SK-N-SH (cell line): ENCODE results near the gene GPR15. TPM values are rescaled to one million over a fixed set of nuclear protein-coding genes. Genes with fewer than 3 reads are reported as not detected.

Experiments used
- CTCF ChIA-PET: fragments of 300-600, 350-600 bp; formaldehyde crosslinking; extraction: SDS; loops from one replicate; lab custom pipeline; 2021; lab: Yijun Ruan, JAX
- POLR2A ChIA-PET: fragments of 350-600 bp; sonication (Branson Sonifier 250); formaldehyde crosslinking; extraction: SDS; loops from one replicate; lab custom pipeline; 2020; ENCODE audit warnings: antibody characterized with exemption, inconsistent platforms; lab: Yijun Ruan, JAX
- DNase-seq: peaks from one replicate; pipeline ENCODE4 v3.0.0; 2012
- H2AFZ ChIP-seq: fragments of 200-600 bp; sonication (generic); 2 replicates; pipeline ENCODE4 v1.8.1; 2016; ENCODE audit warnings: antibody characterized with exemption, mild to moderate bottlenecking, low read depth
- H3F3A ChIP-seq: fragments of 200-600 bp; sonication (generic); replicated peaks from 2 replicates; pipeline ENCODE3; 2016; ENCODE audit warnings: antibody characterized with exemption, mild to moderate bottlenecking; ENCODE audit not compliant: insufficient read depth
- H3K27ac ChIP-seq, 2 experiments: fragments of 200-500 bp in 1 of 2; fragments of 200-600 bp in 1 of 2; sonication (Bioruptor generic) in 1 of 2; sonication (generic), shearing (Covaris generic) in 1 of 2; 2 replicates each; pipeline versions ENCODE4 v1.5.1 to v1.6.1; 2014 to 2016; ENCODE audit warnings: low read depth in 2 of 2, inconsistent platforms in 1 of 2, low read length in 1 of 2, mild to moderate bottlenecking in 1 of 2, mixed read lengths in 1 of 2
- H3K27me3 ChIP-seq: fragments of 200-600 bp; sonication (generic), shearing (Covaris generic); 2 replicates; pipeline ENCODE4 v1.6.1; 2016; ENCODE audit warnings: mixed run types; ENCODE audit not compliant: insufficient read depth
- H3K36me3 ChIP-seq, 2 experiments: fragments of 200-500 bp in 1 of 2; fragments of 200-600 bp in 1 of 2; sonication (Bioruptor generic) in 1 of 2; sonication (generic) in 1 of 2; replicated peaks in 1 of 2; 2 replicates each; pipeline versions ENCODE3 to v1.5.1; 2014 to 2016; ENCODE audit warnings: low read length in 1 of 2, mild to moderate bottlenecking in 1 of 2; ENCODE audit not compliant: insufficient read depth in 2 of 2, control insufficient read depth in 1 of 2
- H3K4me1 ChIP-seq, 2 experiments: fragments of 200-500 bp in 1 of 2; fragments of 200-600 bp in 1 of 2; sonication (Bioruptor generic) in 1 of 2; sonication (generic), shearing (Covaris generic) in 1 of 2; 2 replicates each; pipeline versions ENCODE4 v1.5.1 to v1.6.1; 2014 to 2016; ENCODE audit warnings: low read depth in 1 of 2, low read length in 1 of 2, mixed run types in 1 of 2; ENCODE audit not compliant: insufficient read depth in 2 of 2, control insufficient read depth in 1 of 2
- H3K4me2 ChIP-seq: fragments of 200-600 bp; sonication (generic), shearing (Covaris generic); 2 replicates; pipeline ENCODE4 v1.6.1; 2017; ENCODE audit warnings: mixed run types
- H3K4me3 ChIP-seq, 2 experiments: fragments of 200-500 bp in 1 of 2; fragments of 200-600 bp in 1 of 2; sonication (Bioruptor generic) in 1 of 2; sonication (generic), shearing (Covaris generic) in 1 of 2; 2 replicates each; pipeline versions ENCODE4 v1.5.1 to v1.8.1; 2014 to 2016; ENCODE audit warnings: low read depth in 2 of 2, inconsistent platforms in 1 of 2, low read length in 1 of 2, mild to moderate bottlenecking in 1 of 2, mixed read lengths in 1 of 2, moderate library complexity in 1 of 2
- H3K79me2 ChIP-seq: fragments of 200-600 bp; sonication (generic); 2 replicates; pipeline ENCODE4 v1.8.1; 2017; ENCODE audit warnings: mild to moderate bottlenecking; ENCODE audit not compliant: insufficient read depth
- H3K9ac ChIP-seq: fragments of 200-600 bp; sonication (generic); 2 replicates; pipeline ENCODE4 v1.6.1; 2017; ENCODE audit warnings: mixed run types
- H3K9me2 ChIP-seq: fragments of 200-600 bp; sonication (generic); 2 replicates; pipeline ENCODE4 v1.6.1; 2017; ENCODE audit warnings: mixed run types
- H3K9me3 ChIP-seq: fragments of 200-600 bp; sonication (generic); 2 replicates; pipeline ENCODE4 v1.6.1; 2017; ENCODE audit warnings: mixed run types, mild to moderate bottlenecking, moderate library complexity
- H4K20me1 ChIP-seq: fragments of 200-600 bp; sonication (generic); 2 replicates; pipeline ENCODE4 v1.6.1; 2017; ENCODE audit warnings: mild to moderate bottlenecking, mixed run types; ENCODE audit not compliant: insufficient read depth
- EP300 ChIP-seq, 2 experiments: IDR thresholded peaks; 2 replicates each; pipeline versions ENCODE4 v1.4.0 to v1.6.1; 2012; ENCODE audit warnings: borderline replicate concordance in 1 of 2, low read depth in 1 of 2, low read length in 1 of 2
- GABPA ChIP-seq: IDR thresholded peaks from 2 replicates; pipeline ENCODE4 v1.4.0; 2012; ENCODE audit warnings: low read depth, mild to moderate bottlenecking
- JUND ChIP-seq: IDR thresholded peaks from 2 replicates; pipeline ENCODE4 v1.4.0; 2012
- MAX ChIP-seq: IDR thresholded peaks from 2 replicates; pipeline ENCODE4 v1.4.0; 2012; ENCODE audit warnings: low read depth
- MEF2A ChIP-seq: IDR thresholded peaks from 2 replicates; pipeline ENCODE4 v1.4.0; 2012; ENCODE audit warnings: low read depth, borderline replicate concordance
- RCOR1 ChIP-seq: fragments of 150-350 bp; IDR thresholded peaks from 2 replicates; pipeline ENCODE4 v1.6.1; 2017; ENCODE audit warnings: antibody characterized with exemption, low read length
- RXRA ChIP-seq: IDR thresholded peaks from 2 replicates; pipeline ENCODE4 v1.4.0; 2012; ENCODE audit warnings: low read depth, mild to moderate bottlenecking, borderline replicate concordance
- SIN3A ChIP-seq: IDR thresholded peaks from 2 replicates; pipeline ENCODE4 v1.6.1; 2012; ENCODE audit warnings: low read depth, mild to moderate bottlenecking, low read length, moderate library complexity, borderline replicate concordance
- SMC3 ChIP-seq: IDR thresholded peaks from 2 replicates; pipeline ENCODE4 v1.6.1; 2012; ENCODE audit warnings: low read depth, low read length, improper control_type of control experiment
- WGBS: methylation state at CpG from one replicate; pipeline ENCODE4 v1.1.6; 2017; ENCODE audit warnings: low lambda C conversion rate; 5-methylcytosine and 5-hydroxymethylcytosine counted together
- polyA plus RNA-seq, 3 experiments: library from polyadenylated mRNA; depleted of rRNA; stranded (reverse); fragments of >200 nt; gene quantifications; 2 replicates each; pipeline ENCODE4 v1.2.3, GENCODE V29; 2012
- TF ChIP-seq, protein P1 (sequence below): fragments of 150-350 bp; IDR thresholded peaks from 2 replicates; pipeline ENCODE4 v1.6.1; 2016; ENCODE audit warnings: mild to moderate bottlenecking, low read depth, low read length

GPR15 gene
- polyA plus RNA-seq, 1 of the 3 experiments (the other 2 are of a cell fraction): not detected

DNA sequence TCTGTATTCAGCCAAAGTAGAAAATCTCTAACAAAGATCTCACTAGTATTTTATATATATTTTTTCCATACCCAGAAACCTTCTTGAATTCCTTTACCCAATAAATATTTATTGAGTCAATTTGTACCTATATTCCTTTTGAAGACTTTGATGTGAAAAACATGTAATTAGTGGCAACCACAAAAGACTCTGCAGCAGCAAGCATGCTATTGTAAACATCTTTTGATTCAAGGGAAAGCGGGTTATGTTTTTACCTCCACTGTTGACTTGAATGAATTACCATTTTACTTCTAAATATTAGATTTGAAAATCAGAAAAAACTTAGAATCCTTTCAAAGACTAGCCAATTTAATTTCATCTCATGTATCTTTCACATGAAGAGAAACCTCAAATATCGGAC is 2.4 kb downstream of the GPR15 start (continued):
- TF ChIP-seq, protein P1, sequence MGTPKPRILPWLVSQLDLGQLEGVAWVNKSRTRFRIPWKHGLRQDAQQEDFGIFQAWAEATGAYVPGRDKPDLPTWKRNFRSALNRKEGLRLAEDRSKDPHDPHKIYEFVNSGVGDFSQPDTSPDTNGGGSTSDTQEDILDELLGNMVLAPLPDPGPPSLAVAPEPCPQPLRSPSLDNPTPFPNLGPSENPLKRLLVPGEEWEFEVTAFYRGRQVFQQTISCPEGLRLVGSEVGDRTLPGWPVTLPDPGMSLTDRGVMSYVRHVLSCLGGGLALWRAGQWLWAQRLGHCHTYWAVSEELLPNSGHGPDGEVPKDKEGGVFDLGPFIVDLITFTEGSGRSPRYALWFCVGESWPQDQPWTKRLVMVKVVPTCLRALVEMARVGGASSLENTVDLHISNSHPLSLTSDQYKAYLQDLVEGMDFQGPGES: no peak
- TF ChIP-seq MAX: no peak
- TF ChIP-seq RXRA: no peak
- TF ChIP-seq GABPA: no peak
- TF ChIP-seq JUND: no peak
- no peak for TF ChIP-seq MEF2A

DNA sequence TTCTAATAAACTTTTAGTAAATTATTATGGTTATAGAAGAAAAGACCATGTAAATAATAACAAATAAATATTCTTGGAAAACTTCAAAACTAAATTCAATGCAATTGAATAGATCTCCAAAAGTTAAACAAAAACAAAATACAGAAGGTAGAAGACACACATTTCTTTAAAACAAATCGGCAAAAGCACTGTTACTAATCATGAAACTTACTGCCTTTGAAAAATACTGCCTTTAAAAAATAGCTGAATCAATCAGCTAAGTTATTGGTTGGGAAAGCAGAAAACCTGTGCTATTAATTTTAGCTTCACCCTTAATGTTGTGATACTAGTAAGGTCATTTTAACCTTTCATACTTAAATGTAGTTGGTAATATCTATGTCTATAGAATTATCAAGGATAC is 3.0 kb downstream of the GPR15 start:
- no peak overlapping the region for H3K4me2 ChIP-seq
- no peak overlapping the region for H3K9ac ChIP-seq
- H2AFZ ChIP-seq: no peak overlapping the region
- no peaks in the 10 kb centered on the region for H3K79me2 ChIP-seq
- POLR2A ChIA-PET: no interaction called here
- H3K27me3 ChIP-seq: peaks cover 6% of the 10 kb centered on the region; the same call in 1 of the 2 replicates
- 73% methylated on average over 1 of the region's 1 CpG for WGBS
- TF ChIP-seq RCOR1: no peak
- TF ChIP-seq EP300 (IDR thresholded peaks at IDR 0.05; ENCODE audit: borderline replicate concordance in 1 of 2, low read depth in 1 of 2, low read length in 1 of 2): no peak
- CTCF ChIA-PET: interaction anchor here (1.0 kb wide), 1 partner anchor 12 kb away, joined by 3 read pairs; no protein-coding TSS in a partner anchor
- no peak overlapping the region for H3K27ac ChIP-seq
- no peaks in the 10 kb centered on the region for H3K9me2 ChIP-seq
- no peaks in the 10 kb centered on the region for H3K36me3 ChIP-seq
- 0 out of 2 replicates have a peak, but pooled peaks cover 4% of the 10 kb centered on the region for H3K9me3 ChIP-seq
- H3F3A ChIP-seq: peaks cover 3% of the 10 kb centered on the region
- no peaks in the 10 kb centered on the region; a peak in 1 of 4 replicates for H3K4me1 ChIP-seq
- no peak for DNase-seq
- H4K20me1 ChIP-seq: no peaks in the 10 kb centered on the region
- H3K4me3 ChIP-seq: no peak overlapping the region

- ChIA-PET POLR2A (no interaction called here), CTCF (interaction anchor here (1.1 to 1.4 kb wide), 2 partner anchors 14 to 21 kb away, joined by 3 to 4 read pairs; no protein-coding TSS in a partner anchor)
- H3K27ac ChIP-seq: no peak overlapping the region
- no peaks in the 10 kb centered on the region for H3K9me2 ChIP-seq
- no peak overlapping the region for H3K9ac ChIP-seq
- no peak overlapping the region for H3K4me2 ChIP-seq
- no peaks in the 10 kb centered on the region; a peak in 1 of 4 replicates for H3K4me1 ChIP-seq
- TF ChIP-seq SMC3: no peak
- TF ChIP-seq SIN3A: no peak
- WGBS: 65% methylated on average over 6 of the region's 6 CpGs
- no peaks in the 10 kb centered on the region; the same call in 1 of the 2 replicates for H3K27me3 ChIP-seq
- H3K79me2 ChIP-seq: no peaks in the 10 kb centered on the region
- H3K36me3 ChIP-seq: no peaks in the 10 kb centered on the region
- H3K9me3 ChIP-seq: 0 out of 2 replicates have a peak, but pooled peaks cover 4% of the 10 kb centered on the region
- H3K4me3 ChIP-seq: no peak overlapping the region
- H3F3A ChIP-seq: peaks cover 3% of the 10 kb centered on the region
- no peak for DNase-seq
- H4K20me1 ChIP-seq: no peaks in the 10 kb centered on the region
- H2AFZ ChIP-seq: no peak overlapping the region
These were observed 4.8 kb downstream of the GPR15 start for GRCh38 chr3:98536456-98537017.
